Activated naive CD4-positive, alpha-beta T cell treated with anti-CD3 and anti-CD28 coated beads, Interleukin-2, amount 50 U/mL, for 16 hours (primary cell): Measurements from ENCODE around the gene TDRD9.

Source experiments
- DNase-seq: peaks from one replicate; pipeline ENCODE4 v3.0.0-alpha.2; 2020

Gene TDRD9

DNA sequence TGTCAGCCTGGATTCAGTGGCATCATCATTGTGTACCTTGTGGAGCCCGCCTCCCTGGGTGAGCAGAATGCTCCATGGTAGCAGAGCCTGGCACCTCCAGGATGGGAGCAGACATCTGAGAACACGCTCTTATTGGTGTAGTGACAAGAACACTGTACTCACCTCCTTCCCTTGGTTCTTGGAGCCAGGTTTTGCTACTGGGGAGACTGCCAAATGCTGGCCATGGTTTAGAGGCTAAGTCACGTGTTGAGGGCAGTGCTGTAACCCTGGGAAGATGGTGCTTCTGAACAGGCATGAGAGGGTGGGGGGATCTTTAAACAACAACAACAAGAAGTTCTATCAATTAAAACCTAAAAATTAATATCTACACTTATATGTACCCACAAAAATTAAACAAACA lies 109.6 kb downstream of the TDRD9 start:
- no peak for DNase-seq

DNA sequence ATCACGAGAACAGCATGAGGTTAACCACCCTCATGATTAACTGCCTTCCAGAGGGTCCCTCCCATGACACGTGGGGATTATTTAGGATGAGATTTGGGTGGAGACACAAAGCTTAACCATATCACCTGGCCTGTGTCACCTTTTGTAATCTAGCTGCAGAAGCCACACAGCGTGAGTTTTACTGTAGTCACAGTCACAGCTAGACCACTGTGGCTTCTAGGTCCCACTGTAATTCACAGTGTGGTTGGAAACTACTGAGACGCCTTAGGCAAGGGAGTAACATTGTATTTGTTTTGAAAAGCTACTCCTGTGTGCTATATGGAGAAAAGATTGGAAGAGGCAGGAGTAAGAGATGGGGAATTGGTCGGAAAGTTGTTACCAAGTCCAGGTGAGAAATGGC lies 111.0 kb downstream of the TDRD9 start:
- DNase-seq: no peak

DNA sequence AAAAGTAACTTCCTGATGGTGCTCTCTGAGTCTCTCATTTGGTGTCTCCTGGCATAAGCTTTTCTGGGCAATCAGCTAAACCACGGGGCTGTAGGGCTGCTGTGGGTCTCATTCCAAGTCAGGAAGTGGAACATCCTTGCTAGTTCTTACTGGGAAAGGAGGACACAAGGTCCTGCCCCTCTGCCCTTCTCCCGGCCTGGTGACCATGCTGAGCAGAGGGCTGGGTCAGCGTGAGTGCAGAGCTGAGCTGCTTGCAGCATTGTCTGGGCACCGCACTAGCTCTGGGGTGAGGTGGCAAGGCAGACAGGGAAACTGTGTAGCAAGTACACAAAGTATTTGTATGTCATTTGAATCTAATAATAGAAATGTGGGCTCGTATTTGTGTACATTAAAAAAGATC lies 112.3 kb downstream of the TDRD9 start:
- DNase-seq: no peak

DNA sequence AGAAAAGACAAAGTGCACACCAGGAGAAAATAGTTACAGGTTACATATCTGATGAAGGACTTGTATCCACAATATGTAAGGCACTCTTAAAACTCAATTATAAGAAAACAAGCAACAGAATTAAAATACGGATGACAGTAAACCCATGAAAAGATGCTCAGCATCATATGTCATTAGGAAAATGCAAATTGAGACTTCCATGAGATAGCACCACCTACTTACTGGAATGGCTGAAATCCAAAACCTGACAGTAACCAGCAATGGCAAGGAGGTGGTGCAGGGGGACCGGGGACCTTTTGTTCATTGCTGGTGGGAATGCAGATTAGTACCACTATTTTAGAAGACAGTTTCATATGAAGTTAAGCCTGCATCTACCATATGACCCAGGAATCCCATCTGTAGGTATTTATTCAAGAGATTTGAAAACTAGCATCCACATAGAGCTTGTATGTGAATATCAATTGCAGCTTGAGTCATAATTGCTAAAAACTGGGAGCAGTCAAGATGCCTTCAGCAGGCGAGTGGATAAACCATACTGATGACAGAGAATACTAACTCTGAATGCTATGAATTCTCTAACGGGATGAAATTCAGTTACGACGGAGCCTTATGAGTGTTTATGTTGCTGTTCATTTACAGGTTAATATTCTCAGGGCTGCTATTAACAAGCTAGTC lies 113.3 kb downstream of the TDRD9 start:
- DNase-seq: no peak

DNA sequence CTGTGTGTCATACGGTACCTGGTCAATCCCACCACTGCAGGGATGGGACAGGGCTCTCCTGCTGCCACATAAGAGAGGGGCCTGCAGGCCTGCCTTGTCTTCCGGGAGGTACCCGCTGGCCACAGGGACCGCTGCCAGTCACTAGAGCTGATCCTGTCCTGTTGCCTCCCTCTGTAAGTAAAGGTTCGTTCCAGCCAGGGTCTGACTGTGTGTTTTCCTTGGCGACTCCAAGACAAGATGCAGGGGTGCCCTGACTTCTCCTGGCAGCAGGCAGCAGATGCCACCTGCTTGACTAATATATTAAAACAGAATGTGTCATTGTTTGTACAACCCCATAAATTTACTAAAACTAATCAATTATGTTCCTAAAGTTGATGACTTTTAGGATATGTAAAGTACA lies 115.8 kb downstream of the TDRD9 start:
- DNase-seq: no peak

DNA sequence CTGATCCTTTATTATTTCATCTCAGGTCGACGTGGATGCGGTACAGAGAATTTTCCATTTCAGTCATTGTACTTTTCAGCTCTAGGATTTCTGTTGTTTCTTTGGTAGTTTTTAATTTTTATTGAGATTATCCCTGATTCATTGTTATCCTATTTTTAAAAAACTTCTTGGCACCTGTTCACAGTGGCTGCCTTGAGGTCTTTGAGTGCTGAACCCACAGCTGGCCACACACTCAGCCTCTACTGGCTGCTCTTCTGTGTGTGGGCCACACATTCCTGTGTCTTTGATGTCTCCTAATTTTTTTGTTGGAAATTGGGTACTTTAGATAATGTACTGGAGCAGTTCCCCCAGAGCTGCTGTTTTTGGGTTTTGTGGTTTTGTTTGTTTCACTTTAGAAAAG lies 119.5 kb downstream of the TDRD9 start:
- DNase-seq: no peak

DNA sequence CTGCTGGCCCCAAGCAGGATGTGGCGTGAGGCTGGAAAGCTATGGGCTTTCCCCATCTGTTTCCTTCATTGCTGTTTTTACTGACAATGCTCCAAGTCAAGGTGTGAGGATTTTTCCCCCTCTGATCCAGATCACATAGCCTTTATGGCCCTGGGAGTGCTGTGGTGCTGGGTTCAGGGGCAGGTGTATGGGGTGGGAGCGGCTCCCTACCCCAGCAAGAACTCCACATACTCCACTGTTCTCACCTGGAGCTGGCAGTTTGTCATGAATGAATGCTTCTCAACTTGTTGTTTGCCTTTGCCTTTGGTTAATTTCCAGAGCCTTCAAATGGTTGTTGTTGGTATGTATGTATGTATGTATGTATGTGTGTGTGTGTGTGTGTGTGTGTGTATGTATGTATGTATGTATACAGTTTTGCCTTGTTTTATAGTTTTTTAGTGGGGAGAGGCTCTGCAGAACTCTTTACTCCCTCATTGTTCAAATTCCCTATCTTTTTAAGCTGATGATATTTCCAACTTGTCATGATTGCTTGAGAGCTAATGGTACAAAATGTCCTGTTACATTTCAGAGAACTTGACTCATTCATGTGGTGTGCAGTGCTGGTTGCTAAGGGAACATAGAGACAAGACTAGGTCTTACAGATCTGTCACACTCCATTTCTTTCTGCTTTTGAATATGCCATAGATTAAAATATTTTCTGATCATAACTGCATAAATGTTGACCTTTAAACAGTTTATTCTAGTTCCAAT lies 120.7 kb downstream of the TDRD9 start:
- no peak for DNase-seq

DNA sequence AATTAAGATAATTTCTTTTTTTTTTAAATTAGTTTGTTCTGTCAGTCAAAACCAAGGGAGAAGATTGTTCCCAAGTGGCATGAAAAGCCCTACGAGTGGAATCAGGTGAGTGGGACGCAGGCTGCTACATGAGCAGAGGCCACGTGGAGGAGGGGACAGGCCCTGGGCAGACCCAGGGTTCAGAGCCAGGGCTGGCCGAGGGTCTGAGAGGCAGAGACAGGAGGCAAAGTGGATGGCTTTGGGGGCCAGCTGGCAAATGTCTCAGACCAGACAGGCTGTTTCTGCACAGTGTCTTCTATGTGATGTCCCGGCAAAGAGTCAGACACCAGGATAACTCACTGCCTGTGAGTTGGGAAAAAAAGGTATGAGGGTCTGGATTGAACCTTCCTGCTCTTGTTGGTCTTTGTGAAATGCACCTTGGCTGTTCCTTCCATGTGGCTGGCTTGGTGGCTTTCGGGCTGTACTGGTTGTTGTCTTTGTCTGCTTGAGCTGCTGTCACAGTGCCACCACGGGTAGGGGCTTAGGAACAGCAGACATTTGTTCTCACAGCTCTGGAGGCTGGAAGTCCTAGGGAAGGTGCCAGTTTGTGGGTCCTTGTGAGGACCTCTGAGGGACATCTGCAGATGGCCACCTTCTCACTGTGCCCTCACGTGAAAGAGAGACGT lies 121.5 kb downstream of the TDRD9 start:
- DNase-seq: no peak

DNA sequence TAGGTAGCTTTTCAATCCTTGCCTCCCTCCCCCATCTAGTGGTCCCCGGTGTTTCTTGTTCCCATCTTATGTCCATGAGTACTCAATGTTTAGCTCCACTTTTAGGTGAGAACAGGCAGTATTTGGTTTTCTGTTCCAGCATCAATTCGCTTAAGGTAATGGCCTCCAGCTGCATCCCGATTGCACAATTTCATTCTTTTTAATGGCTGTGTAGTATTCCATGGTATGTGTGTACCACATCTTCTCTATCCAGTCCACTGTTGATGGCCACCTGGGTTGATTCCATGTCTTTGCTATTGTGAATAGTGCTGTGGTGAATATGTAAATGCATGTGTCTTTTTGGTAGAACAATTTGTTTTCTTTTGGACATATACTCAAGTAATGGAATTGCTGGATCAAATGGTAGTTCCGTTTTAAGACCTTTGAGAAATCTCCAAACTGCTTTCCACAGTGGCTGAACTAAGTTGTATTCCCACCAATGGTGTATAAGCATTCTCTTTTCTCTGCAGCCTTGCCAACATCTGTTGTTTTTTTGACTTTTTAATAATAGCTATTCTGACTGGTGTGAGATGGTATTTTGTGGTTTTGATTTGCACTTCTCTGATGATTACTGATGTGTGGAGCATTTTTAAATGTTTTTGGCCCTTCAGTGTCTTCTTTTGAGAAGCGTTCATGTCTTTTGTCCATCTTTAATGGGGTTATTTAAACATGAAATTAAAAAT lies 123.0 kb downstream of the TDRD9 start:
- no peak for DNase-seq

DNA sequence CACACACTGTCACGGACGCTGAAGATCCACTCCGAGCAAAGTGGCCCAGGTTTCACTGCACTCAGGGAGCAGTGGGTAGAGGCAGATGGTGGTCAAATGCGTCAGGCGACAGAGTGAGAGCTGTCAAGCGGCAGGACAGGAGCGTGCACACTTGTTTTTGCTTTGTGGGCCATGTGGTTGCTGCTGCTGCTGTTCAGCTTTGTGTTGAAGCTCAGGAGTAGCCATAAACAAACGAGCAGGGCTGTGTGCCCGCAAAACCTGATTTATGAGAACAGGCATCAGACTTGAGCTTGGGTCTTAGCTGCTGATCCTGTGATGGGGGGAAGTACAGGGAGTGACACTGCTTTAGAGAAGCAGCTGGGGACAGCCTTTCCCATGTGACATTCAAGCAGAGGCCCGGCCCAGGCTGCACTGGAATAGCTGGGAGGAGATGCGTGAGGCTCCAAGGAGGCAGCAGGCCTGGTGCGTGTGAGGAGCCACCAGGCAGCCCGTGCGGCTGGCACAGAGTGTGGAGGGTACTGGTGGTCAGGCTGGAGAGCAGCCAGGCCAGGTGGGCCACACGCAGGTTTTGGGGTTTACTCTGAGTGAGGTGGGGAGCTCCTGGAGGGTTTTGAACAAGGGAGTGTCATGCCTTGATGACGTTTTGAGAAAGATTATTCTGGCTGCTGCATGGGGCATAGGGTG lies 126.1 kb downstream of the TDRD9 start:
- no peak for DNase-seq

DNA sequence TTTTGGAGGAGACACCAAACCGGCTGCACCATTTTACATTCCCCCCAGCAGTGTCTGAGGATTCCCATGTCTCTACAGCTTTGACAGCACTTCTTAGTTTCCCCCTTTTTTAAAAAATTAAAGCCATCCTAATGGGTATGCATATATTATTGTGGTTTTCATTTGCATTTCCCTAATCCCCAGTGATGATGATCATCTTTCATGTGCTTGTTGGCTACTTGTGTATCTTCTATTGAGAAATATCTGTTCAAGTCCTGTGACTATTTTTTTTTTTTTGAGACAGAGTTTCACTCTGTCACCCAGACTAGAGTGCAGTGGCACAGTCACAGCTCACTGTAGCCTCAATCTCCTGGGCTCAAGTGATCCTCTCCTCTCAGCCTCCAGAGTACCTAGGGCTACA lies 134.0 kb downstream of the TDRD9 start:
- no peak for DNase-seq

DNA sequence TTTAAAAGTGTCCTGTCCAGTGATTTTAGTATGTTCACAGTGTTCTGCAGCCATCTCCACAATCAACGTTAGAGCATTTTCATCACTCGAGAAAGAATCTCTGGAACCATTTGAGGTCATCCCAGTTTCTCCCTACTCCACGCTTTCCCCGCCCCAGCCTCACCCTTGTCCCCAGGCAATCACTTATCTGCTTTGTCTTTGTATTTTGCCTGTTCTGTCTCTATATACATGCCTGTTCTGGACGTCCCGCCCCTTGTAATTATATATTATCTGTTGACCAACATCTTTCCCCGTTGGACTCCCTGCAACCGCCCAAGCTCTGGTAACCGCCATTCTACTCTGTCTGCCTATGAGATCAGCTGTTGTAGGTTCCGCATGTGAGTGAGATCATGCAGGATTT lies 135.7 kb downstream of the TDRD9 start:
- no peak for DNase-seq

DNA sequence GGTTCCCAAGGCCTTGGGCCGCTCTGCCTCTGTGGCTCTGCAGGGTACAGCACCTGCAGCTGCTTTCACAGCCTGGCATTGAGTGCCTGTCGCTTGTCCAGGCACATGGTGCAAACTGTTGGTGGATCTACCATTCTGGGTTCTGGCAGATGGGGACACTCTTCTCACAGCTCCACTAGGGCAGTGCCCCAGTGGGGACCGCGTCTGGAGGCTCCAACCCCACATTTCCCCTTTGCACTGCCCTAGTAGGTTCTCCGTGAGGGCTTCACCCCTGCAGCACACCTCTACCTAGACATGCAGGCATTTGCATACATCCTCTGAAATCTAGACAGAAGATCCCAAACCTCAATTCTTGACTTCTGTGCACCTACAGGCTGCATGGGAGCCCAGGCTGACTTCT lies 138.0 kb downstream of the TDRD9 start:
- DNase-seq: no peak

DNA sequence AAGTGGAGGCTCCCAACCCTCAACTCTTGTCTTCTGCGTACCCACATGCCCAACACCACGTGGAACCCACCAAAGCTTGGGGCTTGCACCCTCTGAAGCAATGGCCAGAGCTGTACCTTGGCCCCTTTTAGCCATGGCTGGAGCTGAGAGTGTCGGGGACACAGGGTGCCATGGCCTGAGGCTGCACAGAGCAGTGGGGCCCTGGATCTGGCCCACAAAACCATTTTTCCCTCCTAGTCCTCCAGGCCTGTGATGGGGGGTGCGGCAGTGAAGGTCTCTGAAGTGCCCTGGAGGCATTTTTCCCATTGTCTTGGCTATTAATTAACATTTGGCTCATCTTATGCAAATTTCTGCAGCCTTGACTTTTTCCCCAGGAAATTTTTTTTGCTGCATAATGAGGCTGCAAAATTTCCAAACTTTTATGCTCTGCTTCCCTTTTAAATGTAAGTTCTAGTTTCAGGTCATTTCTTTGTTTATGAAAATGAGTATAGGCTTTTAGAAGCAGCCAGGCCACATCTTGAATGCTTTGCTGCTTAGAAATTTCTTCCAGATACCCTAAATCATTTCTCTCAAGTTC lies 138.6 kb downstream of the TDRD9 start:
- no peak for DNase-seq

DNA sequence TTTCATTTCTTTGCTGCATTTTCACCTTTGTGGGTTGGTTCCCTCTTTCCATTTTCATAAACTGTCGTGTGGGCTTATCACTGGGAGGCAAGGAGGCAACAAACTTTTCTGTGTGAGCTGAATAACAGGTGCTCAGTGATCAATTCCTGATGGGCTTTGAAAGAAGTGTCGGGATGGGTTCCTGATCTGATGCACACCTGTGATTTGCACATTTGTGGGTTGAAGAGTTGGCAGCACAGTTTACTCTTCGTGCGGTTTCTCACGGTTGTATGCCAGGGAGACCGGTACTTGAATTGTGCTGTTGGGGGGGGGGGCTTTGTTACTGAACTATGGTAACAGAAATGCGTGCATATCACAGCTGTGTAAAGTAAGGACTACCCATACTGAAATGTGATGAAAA lies 141.3 kb downstream of the TDRD9 start:
- DNase-seq: no peak

DNA sequence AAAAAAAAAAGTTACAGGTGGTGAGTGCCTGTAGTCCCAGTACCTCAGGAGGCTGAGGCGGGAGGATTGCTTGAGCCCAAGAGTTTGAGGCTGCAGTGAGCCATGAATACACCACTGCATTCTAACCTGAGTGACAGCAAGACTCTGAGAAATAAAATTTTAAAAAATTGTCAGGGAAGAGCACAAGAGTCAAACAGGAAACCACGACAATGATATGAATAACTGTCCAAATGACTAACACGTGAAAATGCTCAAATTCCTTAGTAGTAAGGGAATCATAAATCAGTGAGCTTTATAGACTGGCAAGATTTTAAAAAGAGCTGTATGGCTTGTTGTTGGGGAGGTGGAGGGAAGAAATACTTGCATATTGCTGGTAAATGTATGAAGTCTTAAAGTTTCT lies 144.3 kb downstream of the TDRD9 start:
- DNase-seq: no peak

DNA sequence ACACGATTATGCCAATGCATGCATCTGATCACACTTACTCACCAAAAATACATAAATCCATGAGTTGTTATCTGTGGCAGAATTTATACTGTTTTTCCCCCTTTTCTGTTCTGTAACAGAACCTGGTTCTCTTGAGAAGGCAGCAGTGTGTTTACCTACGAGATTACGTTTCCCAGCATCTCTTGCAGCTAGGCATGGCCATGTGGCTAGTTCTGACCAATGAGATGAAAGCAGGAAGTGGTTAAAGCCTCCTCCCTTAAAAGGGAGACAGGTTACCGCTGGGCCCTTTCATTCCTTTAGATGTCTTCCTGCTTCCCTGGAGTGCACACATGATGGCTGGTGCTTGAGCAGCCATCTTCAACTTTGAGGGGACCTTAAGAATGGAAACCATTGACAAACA lies 145.5 kb downstream of the TDRD9 start:
- DNase-seq: no peak

DNA sequence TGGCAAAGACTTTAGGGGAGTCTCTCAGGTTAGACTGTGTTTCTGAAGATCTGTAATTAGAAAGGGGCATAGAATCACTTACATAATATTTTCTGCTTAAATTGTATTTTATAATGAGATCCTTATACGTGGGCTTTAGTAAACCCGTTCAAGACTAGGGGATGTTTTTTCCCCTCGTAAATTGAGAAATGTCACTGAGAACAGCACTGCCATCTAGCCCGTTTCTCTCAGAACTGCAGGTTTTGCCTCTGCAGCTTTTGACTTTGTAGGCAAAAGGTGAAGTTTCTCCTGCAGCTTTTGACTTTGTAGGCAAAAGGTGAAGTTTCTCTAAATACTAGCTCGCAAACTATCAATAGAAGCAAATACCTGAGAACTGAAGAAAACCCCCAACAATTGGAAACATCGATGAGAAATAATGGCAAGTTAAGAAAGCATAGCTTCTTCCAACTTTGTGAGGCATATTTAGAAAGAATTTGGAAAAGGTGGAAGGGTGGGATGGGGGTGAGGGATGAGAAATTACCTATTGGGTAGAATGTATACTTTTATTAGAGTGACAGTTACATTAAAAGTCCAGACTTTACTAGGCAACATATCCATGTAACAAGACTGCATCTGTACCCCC lies 147.4 kb downstream of the TDRD9 start:
- no peak for DNase-seq

DNA sequence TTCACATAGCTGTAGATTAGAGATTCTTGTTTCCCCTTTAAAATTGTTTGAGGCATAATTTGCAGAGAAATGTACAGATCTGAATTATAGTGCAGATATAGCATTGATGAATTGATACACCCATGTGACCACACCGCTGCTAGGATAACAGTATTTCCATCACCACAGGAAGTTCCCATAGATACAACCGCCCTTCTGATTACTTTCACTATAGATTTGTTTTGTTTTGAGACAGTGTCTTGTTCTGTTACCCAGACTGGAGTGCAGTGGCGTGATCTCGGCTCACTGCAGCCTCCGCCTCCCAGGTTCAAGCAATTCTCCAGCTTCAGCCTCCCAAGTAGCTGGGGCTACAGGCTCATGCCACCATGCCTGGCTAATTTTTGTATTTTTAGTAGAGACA lies 148.5 kb downstream of the TDRD9 start:
- DNase-seq: no peak

DNA sequence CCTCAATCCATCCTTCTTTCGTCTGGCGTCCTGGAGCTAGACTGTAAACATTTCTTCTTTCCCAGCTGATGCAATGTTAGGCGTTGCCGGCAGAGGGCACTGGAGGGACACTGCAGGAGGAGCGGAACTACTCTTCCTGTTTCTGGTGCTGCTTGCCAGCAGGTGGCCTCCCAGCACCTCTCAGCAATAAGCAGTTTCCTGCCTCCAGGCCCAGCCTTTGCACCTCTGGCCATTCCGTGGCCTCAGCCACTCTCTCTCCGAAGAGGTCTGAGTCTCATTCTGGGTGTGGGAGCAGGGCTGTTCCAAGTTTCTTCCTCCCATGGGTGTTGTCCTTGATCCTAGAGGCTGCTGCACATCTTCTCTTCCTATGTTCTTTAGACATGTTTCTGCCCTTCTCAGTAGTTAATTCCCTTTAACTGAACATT lies 149.8 kb downstream of the TDRD9 start:
- DNase-seq: peak; percentile 85

DNA sequence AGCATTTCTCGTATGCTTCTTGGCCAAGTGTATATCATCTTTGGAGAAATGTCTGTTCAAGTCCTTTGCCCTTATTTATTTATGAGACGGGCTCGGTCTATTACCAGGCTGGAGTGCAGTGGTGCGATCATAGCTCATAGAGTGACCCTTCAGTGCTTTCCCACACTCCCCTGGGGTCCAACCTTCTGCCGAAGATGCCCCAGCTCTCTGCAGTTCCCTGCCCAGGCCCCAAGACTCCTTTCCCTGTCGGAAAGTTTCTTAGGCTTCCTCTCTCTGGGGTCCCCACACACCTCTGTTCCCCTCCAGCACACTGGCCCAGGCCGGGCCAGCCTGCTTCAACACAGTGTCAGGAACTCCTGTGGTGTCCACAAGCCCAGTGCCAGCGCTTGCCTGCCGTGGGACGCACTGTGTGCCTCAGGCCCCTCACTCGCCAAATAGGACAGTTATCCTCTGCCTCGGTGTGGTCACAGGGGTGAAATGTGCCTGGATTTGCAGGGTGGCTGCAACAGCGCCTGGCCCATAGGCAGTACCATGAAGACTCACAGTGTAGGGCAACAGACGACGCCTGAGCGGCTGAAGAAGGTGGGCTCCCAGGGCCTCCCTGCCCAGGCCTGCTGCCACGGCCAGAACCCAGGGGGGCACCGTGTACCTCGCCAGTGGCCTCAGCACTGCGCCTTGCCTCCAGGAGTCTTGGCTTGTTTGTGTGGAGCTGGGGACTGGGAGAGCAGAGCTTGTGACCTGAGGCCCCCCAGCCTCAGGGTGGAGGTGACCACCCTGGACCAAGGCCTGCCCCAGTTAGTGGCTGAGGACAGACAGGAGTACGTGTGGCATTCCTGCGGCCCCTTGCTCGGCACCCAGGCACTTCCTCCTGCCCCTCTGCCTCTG lies 152.4 kb downstream of the TDRD9 start:
- DNase-seq: no peak
